Uterus (tissue), 4 donors: ENCODE measurements around the gene ZNF217. TPM values are rescaled to one million over a fixed set of nuclear protein-coding genes. Genes with fewer than 3 reads are reported as not detected.
A peak's percentile ranks its signal among the peaks of the same experiment; 100 is the strongest.
"Not testable (repeated sequence)": the region's sequence is repeated elsewhere in the genome, so short reads cannot be mapped to it uniquely, and the experiment has no call there.

Experiments
- DNase-seq, 2 donors: peaks; one replicate each; pipeline ENCODE4 v3.0.0-alpha.2; 2019 to 2020
- H3K27ac ChIP-seq, 2 donors: fragments of 200-600 bp; sonication (generic); 1 replicate in 1 of 2; 2 replicates in 1 of 2; pipeline ENCODE4 v1.5.1; 2016 to 2018
- H3K27me3 ChIP-seq, 2 donors: fragments of 200-600 bp; sonication (generic); one replicate each; pipeline ENCODE4 v1.5.1; 2018 to 2019; ENCODE audit warnings: control low read depth in 1 of 2
- H3K36me3 ChIP-seq, 2 donors: fragments of 200-600 bp; sonication (generic); one replicate each; pipeline ENCODE4 v1.5.1; 2019; ENCODE audit warnings: control low read depth in 1 of 2
- H3K4me1 ChIP-seq, 2 donors: fragments of 200-600 bp; sonication (generic); one replicate each; pipeline ENCODE4 v1.5.1; 2018 to 2019; ENCODE audit warnings: control low read depth in 1 of 2
- H3K4me3 ChIP-seq, 2 donors: fragments of 200-600 bp; sonication (generic); 1 replicate in 1 of 2; 2 replicates in 1 of 2; pipeline ENCODE4 v1.5.1; 2018 to 2019; ENCODE audit warnings: mild to moderate bottlenecking in 1 of 2
- H3K9me3 ChIP-seq, 2 donors: fragments of 200-600 bp; sonication (generic); one replicate each; pipeline ENCODE4 v1.5.1; 2019; ENCODE audit warnings: control low read depth in 1 of 2
- CTCF ChIP-seq, 4 experiments: fragments of 200-600 bp in 2 of 4; fragments of 450-650 bp in 2 of 4; sonication (generic) in 2 of 4; IDR thresholded peaks; one replicate each; pipeline ENCODE4 v1.5.1; 2016 to 2019; ENCODE audit warnings: antibody characterized with exemption in 4 of 4, mild to moderate bottlenecking in 2 of 4, moderate library complexity in 1 of 4
- POLR2A ChIP-seq, 2 donors: fragments of 450-650 bp; IDR thresholded peaks; one replicate each; pipeline ENCODE4 v1.6.1; 2016; ENCODE audit warnings: antibody characterized with exemption in 2 of 2, mild to moderate bottlenecking in 1 of 2, moderate library complexity in 1 of 2
- intact Hi-C: fragments of 100-400 bp; cut with DNase I; formaldehyde crosslinking; loops from one replicate; pipeline ENCODE4 v1.15.1; 2023; ENCODE audit warnings: low total_unique reads
- total RNA-seq, 4 donors: library from RNA; depleted of rRNA in 3 of 4; stranded (reverse); fragments of >200 nt in 3 of 4; gene quantifications; one replicate each; pipeline versions ENCODE4 v1.1.0 to v1.2.4, GENCODE V29; 2014 to 2023
- donor health status: DM: yes; HTN: yes; CAD: no.

The ZNF217 gene
- total RNA-seq, 4 donors from 2014 or later: 7.4 to 37.8 (median 18.4) TPM

GRCh38 chr20:53613748-53614147 lies 20.1 kb upstream of the ZNF217 start:
- H3K27ac ChIP-seq: peak overlapping the region; percentile 54 to 78
- DNase-seq: no peak
- H3K4me1 ChIP-seq: no peaks in the 10 kb centered on the region
- intact Hi-C loops: no loop called here
- no peaks in the 10 kb centered on the region for H3K9me3 ChIP-seq
- TF ChIP-seq POLR2A (IDR thresholded peaks at IDR 0.05) (no peak), CTCF (IDR thresholded peaks at IDR 0.05) (no peak)
- no peaks in the 10 kb centered on the region for H3K27me3 ChIP-seq
- H3K4me3 ChIP-seq: no peak overlapping the region
- H3K36me3 ChIP-seq: no peaks in the 10 kb centered on the region

- peak overlapping the region in 1 of 2 donors; percentile 78 for H3K27ac ChIP-seq
- H3K36me3 ChIP-seq, DNase-seq, H3K27me3 ChIP-seq, H3K4me1 ChIP-seq, intact Hi-C loops, H3K9me3 ChIP-seq, H3K4me3 ChIP-seq: not testable (repeated sequence)
Observed at GRCh38 chr20:53612289-53612688, 18.6 kb upstream of the ZNF217 start.

- Histone ChIP-seq H3K36me3 (no peaks in the 10 kb centered on the region), H3K27ac (peak overlapping the region; percentile 37 to 78), H3K9me3 (no peaks in the 10 kb centered on the region), H3K27me3 (no peaks in the 10 kb centered on the region), H3K4me3 (no peak overlapping the region), H3K4me1 (no peaks in the 10 kb centered on the region)
- no peak for TF ChIP-seq CTCF (IDR thresholded peaks at IDR 0.05)
- no peak for TF ChIP-seq POLR2A (IDR thresholded peaks at IDR 0.05)
- peak; percentile 28 to 66 for DNase-seq
- intact Hi-C loops: no loop called here
Observed at GRCh38 chr20:53611449-53611894, 17.8 kb upstream of the ZNF217 start.

- Histone ChIP-seq H3K4me1 (no peaks in the 10 kb centered on the region), H3K27me3 (no peaks in the 10 kb centered on the region), H3K4me3 (no peak overlapping the region), H3K27ac (peak overlapping the region; percentile 19 to 42), H3K36me3 (no peaks in the 10 kb centered on the region), H3K9me3 (no peaks in the 10 kb centered on the region)
- TF ChIP-seq CTCF (IDR thresholded peaks at IDR 0.05): no peak
- no peak for TF ChIP-seq POLR2A (IDR thresholded peaks at IDR 0.05)
- DNase-seq: no peak
- intact Hi-C loops: no loop called here
Observed at GRCh38 chr20:53609491-53610445, 16.1 kb upstream of the ZNF217 start.

- no peaks in the 10 kb centered on the region for H3K4me1 ChIP-seq
- intact Hi-C loops: no loop called here
- no peak overlapping the region for H3K4me3 ChIP-seq
- DNase-seq: no peak
- H3K27me3 ChIP-seq: no peaks in the 10 kb centered on the region
- H3K9me3 ChIP-seq: no peaks in the 10 kb centered on the region
- no peaks in the 10 kb centered on the region for H3K36me3 ChIP-seq
- peak overlapping the region; percentile 19 to 42 for H3K27ac ChIP-seq
- TF ChIP-seq CTCF (IDR thresholded peaks at IDR 0.05) (no peak), POLR2A (IDR thresholded peaks at IDR 0.05) (no peak)
Observed at GRCh38 chr20:53608456-53609452, 15.1 kb upstream of the ZNF217 start.
